ENCODE data around the gene BMP8B.

BMP8B gene

DNA sequence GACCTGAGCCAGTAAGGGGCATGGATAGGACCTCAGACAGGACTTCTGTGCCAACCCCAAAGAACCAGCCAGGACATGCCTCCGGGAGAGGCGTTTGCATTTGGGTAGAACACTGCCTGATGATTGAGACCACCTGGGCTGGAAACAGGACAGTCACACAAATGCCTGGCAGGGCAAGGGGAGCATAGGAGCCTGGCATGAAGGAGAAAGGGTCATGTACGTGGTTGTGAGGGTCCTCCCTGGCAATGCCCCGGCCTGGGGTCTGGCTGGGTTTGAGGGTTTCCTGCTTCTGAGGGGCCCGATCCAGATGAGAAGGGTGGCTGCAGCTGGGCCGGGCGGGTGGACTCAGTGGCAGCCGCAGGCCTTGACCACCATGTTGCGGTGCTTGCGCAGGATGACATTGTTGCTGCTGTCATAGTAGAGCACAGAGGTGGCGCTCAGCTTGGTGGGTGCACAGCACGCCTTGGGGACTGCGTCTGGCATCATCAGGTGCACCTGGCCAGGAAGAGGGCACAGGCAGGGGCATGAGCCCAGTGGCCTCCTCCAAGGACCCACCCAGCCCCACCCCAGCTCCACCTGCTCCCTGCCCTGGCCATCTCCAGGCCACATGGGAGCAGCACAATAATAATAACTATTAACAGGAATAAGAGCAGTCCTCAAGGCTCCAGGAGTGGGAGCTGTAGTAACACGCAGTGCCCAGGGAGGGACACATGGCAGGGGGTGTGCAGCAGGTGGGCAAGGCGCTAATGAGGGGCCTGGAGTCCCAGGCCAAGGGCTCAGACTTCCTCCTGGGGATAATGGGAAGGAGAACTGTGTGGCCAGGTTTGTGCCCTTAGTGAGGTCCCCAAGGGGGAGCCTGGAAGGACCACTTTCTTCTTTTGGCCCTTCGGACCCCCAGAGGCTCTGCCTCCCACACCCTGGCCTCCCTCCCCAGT lies 28.3 kb downstream of the BMP8B start:
- no peak for DNase-seq

GRCh38 chr1:39759436-39759726 lies 29.3 kb downstream of the BMP8B start:
- no peak for DNase-seq

DNA sequence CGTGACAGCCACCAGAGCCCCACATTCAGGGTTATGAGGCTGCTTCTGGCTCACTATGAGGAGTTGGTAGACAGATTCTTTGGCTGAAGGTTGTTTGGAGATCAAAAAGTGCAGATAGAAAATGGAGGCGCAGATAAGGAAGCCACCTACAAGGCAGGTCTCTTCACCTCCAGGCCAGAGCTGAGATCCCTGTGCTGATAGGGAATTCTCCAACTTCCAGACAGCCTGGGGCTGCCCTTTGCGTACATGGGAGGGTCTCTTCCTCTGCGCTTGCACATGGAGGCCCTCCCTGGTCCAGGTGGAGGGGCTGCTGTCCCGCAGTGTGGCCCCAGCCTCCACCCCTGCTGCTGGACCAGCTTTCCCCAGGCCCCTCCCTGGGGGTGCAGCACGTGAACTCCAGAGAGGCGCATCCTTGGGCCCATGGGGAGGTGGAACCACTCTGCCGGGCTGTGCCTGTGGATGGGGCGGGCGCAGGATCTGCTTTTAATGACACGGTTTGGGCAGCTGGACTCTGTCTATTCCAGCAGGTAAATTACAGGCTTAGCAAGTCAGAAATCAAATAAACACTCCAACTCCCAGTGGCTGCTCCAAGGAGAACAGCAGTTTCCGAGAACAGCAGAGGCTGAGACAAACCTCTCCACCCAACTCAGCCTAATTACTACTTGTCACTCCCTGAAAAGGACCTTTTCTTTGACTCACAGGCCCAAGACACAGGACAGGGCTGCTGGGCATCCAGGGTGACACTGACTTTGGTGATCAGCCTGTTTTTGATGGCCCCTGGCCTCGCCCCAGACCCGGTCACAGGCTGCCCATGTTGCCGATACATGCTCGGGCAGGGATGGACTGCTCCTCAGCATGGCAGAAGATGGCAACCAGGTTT lies 29.9 kb downstream of the BMP8B start:
- no peak for DNase-seq

- DNase-seq: no peak
These were observed 31.2 kb downstream of the BMP8B start for GRCh38 chr1:39757501-39757900.

GRCh38 chr1:39755965-39756659 lies 32.6 kb downstream of the BMP8B start:
- no peak for DNase-seq

DNA sequence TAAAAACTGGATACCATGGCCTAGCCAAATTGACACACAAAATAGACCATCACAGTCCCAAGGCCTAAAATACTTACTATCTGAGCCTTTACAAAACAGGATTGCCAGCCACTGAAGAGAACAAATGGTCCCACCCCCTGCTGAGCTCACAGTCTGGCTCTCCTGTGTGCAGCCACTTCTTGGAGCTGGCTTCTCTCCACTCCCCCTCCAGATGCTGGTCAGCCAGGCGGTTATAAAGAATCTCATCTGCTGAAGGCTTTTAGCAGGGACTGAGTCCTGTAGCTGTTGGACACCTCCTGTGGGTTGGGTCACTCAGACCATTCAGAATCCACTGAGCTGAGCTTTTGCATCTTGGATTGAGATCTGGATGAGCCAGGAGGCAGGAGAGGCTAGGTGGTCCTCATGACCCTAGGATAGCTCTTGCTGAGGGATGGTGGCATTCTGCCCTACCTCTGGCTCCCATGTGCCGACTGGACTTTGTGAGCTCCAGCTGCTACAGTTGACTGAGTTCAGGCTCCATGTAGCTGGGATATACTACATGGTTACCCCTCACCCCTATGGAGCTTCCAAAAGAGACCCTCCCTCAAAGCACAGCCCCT lies 33.7 kb downstream of the BMP8B start:
- DNase-seq: peak in 1 of 51 donors; percentile 2

DNA sequence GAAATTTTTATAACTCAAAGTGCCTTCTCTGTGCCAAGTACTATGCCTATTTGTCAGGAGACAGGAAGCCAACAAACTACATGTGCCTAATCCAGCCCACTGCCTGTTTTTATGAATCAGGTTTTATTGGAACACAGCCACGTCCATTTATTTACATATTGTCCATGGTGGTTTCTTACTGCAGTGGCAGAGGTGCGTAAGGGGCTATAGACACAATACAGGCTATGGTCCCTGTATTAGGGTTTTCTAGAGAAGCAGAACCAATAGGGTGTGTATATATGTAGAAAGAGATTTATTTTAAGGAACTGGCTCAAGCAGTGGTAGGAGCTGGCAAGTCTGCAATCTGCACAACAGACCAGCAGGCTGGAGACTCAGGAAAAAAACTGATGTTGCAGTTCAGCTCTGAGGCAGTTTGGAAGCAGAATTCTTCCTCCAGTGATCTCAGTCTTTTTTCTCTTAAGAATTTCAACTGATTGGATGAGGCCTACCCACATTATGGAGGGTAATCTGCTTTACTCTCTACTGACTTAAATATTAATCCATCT lies 34.6 kb downstream of the BMP8B start:
- DNase-seq: no peak

- no peak for DNase-seq
These were observed 35.3 kb downstream of the BMP8B start for GRCh38 chr1:39753132-39754025.

DNA sequence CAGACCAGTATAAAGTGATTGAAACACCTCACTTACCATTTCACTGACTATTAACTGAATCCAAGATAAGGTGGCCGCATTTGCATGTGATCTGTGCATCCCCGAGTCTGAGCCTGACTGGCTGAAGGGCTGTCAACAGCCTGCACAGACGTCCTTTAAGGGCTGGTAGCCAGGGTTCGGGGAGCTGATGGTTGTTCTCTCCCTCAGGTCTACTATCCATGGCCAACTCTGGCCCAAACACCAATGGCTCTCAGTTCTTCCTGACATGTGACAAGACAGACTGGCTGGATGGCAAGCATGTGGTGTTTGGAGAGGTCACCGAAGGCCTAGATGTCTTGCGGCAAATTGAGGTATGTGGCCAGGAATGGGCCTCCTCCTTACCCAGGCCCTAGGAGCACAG lies 36.0 kb downstream of the BMP8B start:
- no peak for DNase-seq

DNA sequence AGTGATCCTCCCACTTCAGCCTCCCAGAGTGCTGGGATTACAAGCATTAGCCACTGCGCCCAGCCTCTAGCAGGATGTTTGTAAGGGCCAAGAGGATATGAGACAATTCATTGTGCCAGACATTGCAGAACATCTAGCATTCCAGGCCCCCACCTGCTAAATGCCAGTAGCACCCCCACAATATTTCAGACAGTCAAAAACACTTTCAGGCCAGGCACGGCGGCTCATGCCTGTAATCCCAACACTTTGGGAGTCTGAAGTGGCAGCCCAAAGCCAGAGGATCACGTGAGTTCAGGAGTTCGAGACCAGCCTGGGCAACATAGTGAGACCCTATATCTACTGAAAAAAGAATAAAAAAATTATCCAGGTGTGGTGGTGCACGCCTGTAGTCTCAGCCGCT lies 37.1 kb downstream of the BMP8B start:
- DNase-seq: no peak

- no peak for DNase-seq
These were observed 43.5 kb downstream of the BMP8B start for GRCh38 chr1:39745016-39745670.

GRCh38 chr1:39738622-39739366 lies 49.9 kb downstream of the BMP8B start, which contains the start of gene PPIE:
Gene PPIE, plus strand, starts transcription at chr1:39738882. Its CDS starts 19 bp downstream, at chr1:39738901.
- peak; percentile 24 to 96 (median 87) for DNase-seq

DNA sequence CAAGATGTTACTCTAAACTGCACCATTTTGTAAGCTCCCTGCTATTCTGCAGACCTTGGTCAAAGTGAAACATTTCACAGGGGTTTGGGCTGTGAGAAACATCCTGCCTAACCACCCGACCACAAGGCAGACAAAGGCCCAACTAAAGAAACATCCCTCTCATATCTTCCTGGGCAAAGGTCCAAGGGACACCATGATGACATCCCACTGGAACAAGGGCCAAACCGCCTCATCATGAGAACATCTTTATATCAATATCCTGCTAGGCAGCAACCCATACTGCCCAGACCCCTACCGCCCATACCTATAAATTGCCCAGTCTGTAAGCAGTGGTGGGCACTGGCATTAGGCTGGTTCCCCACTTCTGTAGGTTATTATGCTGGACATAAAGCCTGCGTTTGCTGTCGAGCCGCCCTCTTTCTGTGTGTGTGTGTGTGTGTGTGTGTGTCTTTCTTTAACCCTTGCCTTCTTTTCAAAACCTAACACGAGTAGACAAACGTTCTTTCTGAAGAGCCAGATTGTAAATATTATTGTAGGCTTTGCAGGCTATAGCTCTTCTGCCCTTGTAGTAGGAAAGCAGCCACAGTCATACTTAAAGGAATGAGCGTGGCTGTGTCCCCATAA lies 51.0 kb downstream of the BMP8B start:
- no peak for DNase-seq

- no peak for DNase-seq
These were observed 52.9 kb downstream of the BMP8B start for GRCh38 chr1:39735731-39736130.

DNA sequence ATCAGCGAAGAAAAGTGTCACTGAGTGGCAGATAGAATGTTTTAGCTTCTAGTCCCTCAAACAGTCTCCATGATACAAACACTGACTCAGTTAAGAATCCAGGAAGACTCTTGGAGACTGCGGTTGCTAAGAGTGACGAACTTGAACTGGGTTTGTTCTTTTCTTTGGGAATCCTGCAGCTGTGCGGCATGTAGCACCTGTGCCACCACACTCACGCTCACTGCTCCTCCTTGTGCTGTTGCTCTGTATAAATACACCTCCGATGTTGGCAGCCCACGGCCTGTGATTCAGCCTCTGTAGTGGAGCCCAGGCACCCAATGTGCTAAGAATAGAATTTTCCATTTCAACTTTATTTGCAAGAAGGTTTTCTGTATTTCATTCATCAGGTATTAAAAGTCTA lies 55.5 kb downstream of the BMP8B start:
- peak in 12 of 51 donors; percentile 3 to 63 (median 28) for DNase-seq

GRCh38 chr1:39732730-39733129 lies 55.9 kb downstream of the BMP8B start:
- no peak for DNase-seq

DNA sequence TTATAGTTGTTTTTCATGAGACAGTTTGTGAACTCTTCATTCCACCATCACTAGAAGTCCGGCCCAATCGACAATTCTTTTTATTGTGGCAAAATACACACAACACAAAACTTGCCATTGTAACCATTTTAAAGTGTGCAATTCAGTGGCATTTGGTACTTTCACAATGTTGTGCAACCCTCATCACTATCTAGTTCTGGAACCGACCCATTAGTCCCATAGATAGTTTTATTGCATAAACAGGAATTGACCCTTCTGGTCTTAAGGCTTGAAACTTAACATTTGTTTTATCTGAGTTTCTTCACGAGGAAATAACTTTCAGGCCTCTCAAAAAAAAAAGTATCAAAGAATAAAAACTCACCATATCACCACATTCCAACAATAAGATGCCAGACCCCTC lies 58.8 kb downstream of the BMP8B start:
- DNase-seq: no peak

DNA sequence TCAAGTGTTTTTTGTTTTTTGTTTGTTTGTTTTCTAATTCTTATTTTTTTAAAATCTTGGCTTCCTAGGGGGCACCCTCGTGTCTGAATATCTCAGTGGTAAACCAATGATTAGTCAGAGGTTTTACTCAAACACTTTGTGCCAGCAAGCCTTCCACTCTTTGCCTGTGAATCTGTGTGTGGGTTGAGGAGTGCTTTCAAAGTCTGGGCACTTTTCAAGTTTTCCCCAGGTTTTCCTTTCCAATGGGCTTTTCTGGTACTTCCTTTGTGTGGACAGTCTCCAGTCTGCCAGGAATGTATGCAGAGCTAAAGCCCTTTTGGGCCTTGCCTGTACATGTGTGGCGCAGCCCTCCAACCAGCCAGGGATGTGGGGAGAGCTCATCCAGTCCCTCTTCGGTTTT lies 59.6 kb downstream of the BMP8B start:
- no peak for DNase-seq

Data from hypothalamus (tissue), 51 donors.